Camera-type eye (tissue), 1 donor: ENCODE data around the gene ACTR1B. TPM values are rescaled to one million over a fixed set of nuclear protein-coding genes. Genes with fewer than 3 reads are reported as not detected.

Experiments
- total RNA-seq: library from RNA; depleted of rRNA; stranded (reverse); fragments of >200 nt; gene quantifications from one replicate; pipeline ENCODE4 v1.2.3, GENCODE V29; 2014

Gene ACTR1B
- total RNA-seq = 49.9 TPM

GRCh38 chr2:97663962-97664635 lies at the start of gene ACTR1B:
Gene ACTR1B (minus strand): TSS chr2:97664044. CDS start chr2:97663890, 154 bp downstream.

GRCh38 chr2:97669448-97669847 lies 5.6 kb upstream of the ACTR1B start, which contains the start of gene C2orf92:
Gene C2orf92 (plus strand): TSS chr2:97669713. CDS start chr2:97669789, 76 bp downstream.

GRCh38 chr2:97645695-97646629 lies 17.9 kb downstream of the ACTR1B start, which contains the start of gene COX5B:
Gene COX5B (plus strand): TSS chr2:97646062. CDS start chr2:97646087, 25 bp downstream.

Other genes with a start within 250 kb of the ACTR1B start
- 182 TPM for gene ANKRD36B, start 74.2 kb downstream of the ACTR1B start, total RNA-seq
- gene COX5B, start 18.0 kb downstream of the ACTR1B start, total RNA-seq = 90.7 TPM
- 16.2 TPM for gene C2orf92, start 5.7 kb upstream of the ACTR1B start, total RNA-seq
- 1.5 TPM for gene ZAP70, start 49.5 kb upstream of the ACTR1B start, total RNA-seq